ENCODE measurements around the gene UBXN1. TPM values are rescaled to one million over a fixed set of nuclear protein-coding genes. Genes with fewer than 3 reads are reported as not detected.

The UBXN1 gene, protein sequence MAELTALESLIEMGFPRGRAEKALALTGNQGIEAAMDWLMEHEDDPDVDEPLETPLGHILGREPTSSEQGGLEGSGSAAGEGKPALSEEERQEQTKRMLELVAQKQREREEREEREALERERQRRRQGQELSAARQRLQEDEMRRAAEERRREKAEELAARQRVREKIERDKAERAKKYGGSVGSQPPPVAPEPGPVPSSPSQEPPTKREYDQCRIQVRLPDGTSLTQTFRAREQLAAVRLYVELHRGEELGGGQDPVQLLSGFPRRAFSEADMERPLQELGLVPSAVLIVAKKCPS
- 100 to 1,000 TPM in 1 of 2 donors, 10 to 100 TPM in 1; 88.6 to 159 TPM for total RNA-seq

- no peak for TF ChIP-seq CTCF (IDR thresholded peaks at IDR 0.05)
- Histone ChIP-seq H3K36me3 (peaks cover 16% of the 10 kb centered on the region), H3K27me3 (replicated peaks; ENCODE audit: insufficient read depth) (no peaks in the 10 kb centered on the region), H3K9me3 (no peaks in the 10 kb centered on the region), H3K4me1 (ENCODE audit: control insufficient read depth in 1 of 2, low read depth in 2 of 2) (peaks cover 11 to 23% of the 10 kb centered on the region in 2 donors), H3K27ac (peak within 1 kb of the TSS; percentile 93 to 97), H3K4me3 (peak within 1 kb of the TSS; percentile 100)
- peak; percentile 82 for ATAC-seq (ENCODE audit: insufficient number of reproducible peaks, low FRiP score, low read depth)
- DNase-seq (ENCODE audit: low spot score): peak; percentile 87
Measured at GRCh38 chr11:62678770-62679696, at the start of gene UBXN1. TSS of gene UBXN1 (minus strand) at chr11:62679073. CDS start at chr11:62678923, 150 bp downstream.

GRCh38 chr11:62728171-62728988 is 49.5 kb upstream of the UBXN1 start, which contains the start of gene TTC9C:
TSS of gene TTC9C (plus strand) at chr11:62728486. CDS start at chr11:62728849, 363 bp downstream.
- peaks cover 16% of the 10 kb centered on the region for H3K36me3 ChIP-seq
- H3K4me3 ChIP-seq: peak within 1 kb of the TSS; percentile 97
- ATAC-seq (ENCODE audit: insufficient number of reproducible peaks, low FRiP score, low read depth): peak; percentile 71
- no peaks in the 10 kb centered on the region for H3K27me3 ChIP-seq (replicated peaks; ENCODE audit: insufficient read depth)
- H3K4me1 ChIP-seq (ENCODE audit: control insufficient read depth in 1 of 2, low read depth in 2 of 2): peaks cover 29 to 53% of the 10 kb centered on the region in 2 donors
- peak; percentile 74 for DNase-seq (ENCODE audit: low spot score)
- no peak for TF ChIP-seq CTCF (IDR thresholded peaks at IDR 0.05)
- H3K27ac ChIP-seq: peak within 1 kb of the TSS; percentile 94 to 95
- no peaks in the 10 kb centered on the region for H3K9me3 ChIP-seq

DNA sequence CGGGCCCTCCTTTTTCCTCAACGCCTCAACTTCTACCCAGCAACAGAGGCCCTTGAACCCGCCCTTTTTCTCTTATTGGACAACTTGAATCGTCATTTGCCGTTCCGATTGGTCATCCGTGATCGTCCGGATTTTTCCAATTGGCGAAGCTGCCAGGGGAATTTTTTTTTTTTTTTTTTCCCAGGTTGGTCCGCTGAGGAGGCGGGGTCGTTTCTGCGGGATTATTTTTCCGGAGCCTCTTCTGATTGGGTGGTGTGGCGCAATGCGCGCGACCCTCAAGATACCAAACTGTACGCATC is 48.9 kb upstream of the UBXN1 start:
- Histone ChIP-seq H3K36me3 (peaks cover 22% of the 10 kb centered on the region), H3K4me3 (peak overlapping the region; percentile 97), H3K9me3 (no peaks in the 10 kb centered on the region), H3K4me1 (ENCODE audit: control insufficient read depth in 1 of 2, low read depth in 2 of 2) (peaks cover 29 to 53% of the 10 kb centered on the region in 2 donors), H3K27me3 (replicated peaks; ENCODE audit: insufficient read depth) (no peaks in the 10 kb centered on the region), H3K27ac (peak overlapping the region; percentile 94 to 95)
- no peak for TF ChIP-seq CTCF (IDR thresholded peaks at IDR 0.05)
- ATAC-seq (ENCODE audit: insufficient number of reproducible peaks, low FRiP score, low read depth) (peak; percentile 91), DNase-seq (ENCODE audit: low spot score) (peak; percentile 78)

- ATAC-seq (ENCODE audit: insufficient number of reproducible peaks, low FRiP score, low read depth) (peak; percentile 90), DNase-seq (ENCODE audit: low spot score) (peak; percentile 90)
- TF ChIP-seq CTCF (IDR thresholded peaks at IDR 0.05): no peak
- H3K9me3 ChIP-seq: no peaks in the 10 kb centered on the region
- H3K4me1 ChIP-seq (ENCODE audit: control insufficient read depth in 1 of 2, low read depth in 2 of 2): peaks cover 29 to 53% of the 10 kb centered on the region in 2 donors
- H3K4me3 ChIP-seq: peak within 1 kb of the TSS; percentile 97
- peaks cover 26% of the 10 kb centered on the region for H3K36me3 ChIP-seq
- H3K27ac ChIP-seq: peak within 1 kb of the TSS; percentile 94 to 95
- no peaks in the 10 kb centered on the region for H3K27me3 ChIP-seq (replicated peaks; ENCODE audit: insufficient read depth)
Measured at GRCh38 chr11:62727165-62727871, 48.4 kb upstream of the UBXN1 start, which contains the start of gene HNRNPUL2. TSS of gene HNRNPUL2 (minus strand) at chr11:62727457. CDS start at chr11:62727156, 301 bp downstream.
